Right renal pelvis (tissue), 4 donors: ENCODE data around the gene PARP14. TPM values are rescaled to one million over a fixed set of nuclear protein-coding genes. Genes with fewer than 3 reads are reported as not detected.
"Not testable (repeated sequence)": the region's sequence is repeated elsewhere in the genome, so short reads cannot be mapped to it uniquely, and the experiment has no call there.

ENCODE experiments used
- DNase-seq, 4 donors: peaks; one replicate each; pipeline ENCODE4 v3.0.0-alpha.2; 2013; ENCODE audit warnings: low read depth in 4 of 4, low spot score in 3 of 4, missing footprints in 1 of 4
- polyA plus RNA-seq, 4 donors: library from polyadenylated mRNA; unstranded; fragments of 120-200 nt; gene quantifications; one replicate each; pipeline ENCODE4 v1.2.1, GENCODE V29; 2013; ENCODE audit not compliant: insufficient read length in 4 of 4

Gene PARP14
- polyA plus RNA-seq, 4 donors, result 19.2 to 30.8 (median 23.1) TPM

DNA sequence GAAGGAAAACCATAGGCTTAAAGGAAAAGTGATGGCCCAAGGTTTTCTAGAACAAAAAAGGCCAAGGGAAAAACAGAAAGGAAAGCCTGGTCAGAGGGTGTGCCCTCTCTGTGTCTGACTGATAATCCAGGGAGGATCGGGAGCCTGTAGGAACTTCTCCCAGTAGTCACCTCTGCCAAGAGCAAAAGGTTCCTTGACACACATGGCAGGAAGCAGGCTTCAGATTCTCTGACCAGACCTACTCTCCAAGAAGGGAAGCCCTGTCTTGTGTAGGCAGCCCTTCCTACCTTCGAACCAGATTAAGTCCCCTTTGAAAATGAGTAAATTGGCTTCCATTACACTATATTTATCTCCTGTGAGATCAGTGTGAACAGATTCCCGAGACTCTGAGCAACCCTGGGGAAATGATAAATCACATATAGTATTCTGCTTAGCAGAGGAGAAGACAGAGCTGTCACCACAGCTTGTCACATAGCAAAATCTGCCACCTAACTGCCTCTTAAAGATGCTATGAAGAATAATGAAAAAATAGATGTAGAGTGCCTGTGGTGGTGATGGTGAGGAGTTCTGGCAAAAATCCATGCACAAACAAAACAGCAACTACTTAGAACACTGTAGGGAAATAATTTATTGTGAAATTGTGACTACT lies 38.8 kb downstream of the PARP14 start:
- no peak for DNase-seq

DNA sequence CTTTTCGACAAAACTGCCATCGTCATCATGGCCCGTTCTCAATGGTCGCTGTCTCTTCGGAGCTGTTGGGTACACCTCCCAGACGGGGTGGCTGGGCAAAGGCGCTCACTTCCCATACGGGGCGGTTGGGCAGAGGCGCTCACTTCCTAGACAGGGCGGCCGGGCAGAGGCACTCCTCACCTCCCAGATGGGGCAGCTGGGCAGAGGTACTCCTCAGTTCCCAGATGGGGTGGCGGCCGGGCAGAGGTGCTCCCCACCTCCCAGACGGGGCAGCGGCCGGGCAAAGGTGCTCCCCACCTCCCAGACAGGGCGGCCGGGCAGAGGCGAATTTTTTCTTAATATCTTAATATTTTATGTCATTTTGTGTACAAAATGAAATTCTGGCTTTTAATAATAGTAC lies 44.5 kb downstream of the PARP14 start:
- DNase-seq, result no peak

DNA sequence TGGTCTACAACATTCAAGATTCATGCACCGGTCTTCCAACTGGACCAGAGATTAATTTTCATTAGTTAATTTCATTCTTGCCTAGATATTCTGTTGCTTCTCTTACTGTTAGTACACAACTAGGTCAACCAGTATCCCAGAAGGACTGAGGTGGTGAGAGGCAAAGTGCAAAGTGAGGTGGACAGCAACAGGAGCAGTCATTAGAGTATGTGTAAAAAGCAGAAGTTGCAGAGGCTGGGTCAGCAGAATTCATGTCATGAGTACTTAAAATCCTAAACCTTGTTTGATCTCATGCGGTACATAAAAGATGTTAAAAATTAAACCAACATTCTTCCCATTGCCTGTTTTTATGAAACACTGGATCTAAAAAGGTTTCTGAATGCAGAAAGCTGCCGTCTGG lies 46.7 kb downstream of the PARP14 start:
- DNase-seq, result no peak

DNA sequence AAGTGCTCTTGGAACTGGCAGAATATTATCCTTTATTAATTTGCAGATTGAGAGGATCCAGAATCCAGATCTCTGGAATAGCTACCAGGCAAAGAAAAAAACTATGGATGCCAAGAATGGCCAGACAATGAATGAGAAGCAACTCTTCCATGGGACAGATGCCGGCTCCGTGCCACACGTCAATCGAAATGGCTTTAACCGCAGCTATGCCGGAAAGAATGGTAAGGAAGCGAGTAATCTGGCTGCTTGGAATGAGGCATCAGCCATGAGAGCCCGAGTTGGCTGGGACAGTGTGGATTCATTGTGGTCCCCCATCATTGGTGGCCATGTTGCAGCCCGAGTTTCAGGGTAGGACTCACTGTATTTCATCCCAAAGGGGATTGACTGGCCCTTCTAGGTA lies 47.1 kb downstream of the PARP14 start:
- DNase-seq, result no peak

DNA sequence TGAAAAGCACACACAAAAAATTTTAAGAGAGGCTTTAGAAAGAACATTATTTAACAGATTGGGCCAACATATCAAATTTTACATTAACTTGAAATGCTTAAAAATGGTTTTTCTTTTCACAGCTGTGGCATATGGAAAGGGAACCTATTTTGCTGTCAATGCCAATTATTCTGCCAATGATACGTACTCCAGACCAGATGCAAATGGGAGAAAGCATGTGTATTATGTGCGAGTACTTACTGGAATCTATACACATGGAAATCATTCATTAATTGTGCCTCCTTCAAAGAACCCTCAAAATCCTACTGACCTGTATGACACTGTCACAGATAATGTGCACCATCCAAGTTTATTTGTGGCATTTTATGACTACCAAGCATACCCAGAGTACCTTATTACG lies 47.5 kb downstream of the PARP14 start:
- DNase-seq, result no peak

DNA sequence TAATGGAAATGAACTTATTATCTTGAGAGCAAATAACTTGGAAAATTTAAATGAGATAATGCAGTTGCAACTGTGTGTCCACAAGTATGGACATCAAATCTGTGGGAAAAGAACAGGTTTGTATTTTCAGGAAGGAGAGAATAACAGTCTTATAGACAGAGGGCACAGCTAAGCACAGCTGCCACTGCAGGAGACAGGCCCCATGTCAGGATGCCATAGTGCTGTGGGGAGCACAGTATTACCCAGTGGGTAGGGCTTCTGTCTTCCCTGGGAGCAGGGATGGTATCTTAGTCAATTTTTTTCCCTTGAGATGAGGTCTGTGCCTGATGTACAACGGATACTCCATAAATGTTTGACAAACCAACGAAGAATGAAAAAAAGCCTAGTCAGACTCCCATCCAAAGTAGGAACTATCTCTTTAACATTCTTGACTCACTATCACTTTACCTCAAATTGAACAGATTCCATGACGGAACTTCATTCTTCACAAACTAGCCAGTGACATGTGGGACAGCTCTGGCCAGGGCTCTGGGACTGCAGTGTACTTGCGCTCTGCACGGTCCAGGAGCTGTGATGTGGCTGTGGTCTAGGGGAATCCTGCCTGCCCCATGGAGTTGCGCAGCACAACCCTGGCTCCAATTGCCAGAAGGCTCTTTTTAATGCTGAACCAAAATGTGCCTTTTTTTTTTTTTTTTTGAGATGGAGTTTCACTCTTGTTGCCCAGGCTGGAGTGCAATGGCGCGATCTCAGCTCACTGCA lies 48.3 kb downstream of the PARP14 start:
- DNase-seq, result no peak

DNA sequence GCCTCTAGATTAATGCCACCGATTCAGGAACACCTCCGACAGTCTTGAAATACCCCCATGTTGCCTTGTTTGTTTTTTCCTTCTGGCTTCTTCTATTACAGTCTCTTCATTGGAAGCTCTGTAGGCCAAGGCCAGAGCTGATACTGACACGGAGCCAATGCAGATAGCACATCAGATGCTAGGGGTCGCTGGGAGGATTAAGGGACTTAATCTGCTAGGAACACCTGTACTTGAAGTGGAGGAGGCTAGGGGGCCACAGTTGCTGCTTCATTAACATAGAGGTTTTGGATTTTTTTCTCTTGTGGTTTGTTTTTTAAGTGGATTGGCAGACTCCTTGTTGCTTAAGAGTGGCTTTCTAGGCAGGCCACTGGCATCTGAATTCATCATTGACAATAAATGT lies 49.6 kb downstream of the PARP14 start:
- no peak for DNase-seq

DNA sequence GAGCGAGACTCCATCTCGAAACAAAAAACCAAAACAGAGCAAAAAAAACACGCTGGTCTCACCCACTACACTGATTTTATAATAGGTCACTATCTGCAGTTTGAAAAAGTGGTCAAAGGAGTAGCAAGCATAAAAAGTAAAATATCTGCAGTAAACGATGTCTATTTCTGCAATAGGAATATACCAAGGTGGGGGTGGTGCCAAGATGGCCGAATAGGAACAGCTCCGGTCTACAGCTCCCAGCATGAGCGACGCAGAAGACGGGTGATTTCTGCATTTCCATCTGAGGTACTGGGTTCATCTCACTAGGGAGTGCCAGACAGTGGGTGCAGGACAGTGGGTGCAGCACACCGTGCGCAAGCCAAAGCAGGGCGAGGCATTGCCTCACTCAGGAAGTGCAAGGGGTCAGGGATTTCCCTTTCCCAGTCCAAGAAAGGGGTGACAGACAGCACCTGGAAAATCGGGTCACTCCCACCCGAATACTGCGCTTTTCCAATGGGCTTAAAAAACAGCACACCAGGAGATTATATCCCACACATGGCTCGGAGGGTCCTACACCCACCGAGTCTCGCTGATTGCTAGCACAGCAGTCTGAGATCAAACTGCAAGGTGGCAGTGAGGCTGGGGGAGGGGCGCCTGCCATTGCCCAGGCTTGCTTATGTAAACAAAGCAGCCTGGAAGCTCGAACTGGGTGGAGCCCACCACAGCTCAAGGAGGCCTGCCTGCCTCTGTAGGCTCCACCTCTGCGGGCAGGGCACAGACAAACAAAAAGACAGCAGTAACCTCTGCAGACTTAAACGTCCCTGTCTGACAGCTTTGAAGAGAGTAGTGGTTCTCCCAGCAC lies 52.3 kb downstream of the PARP14 start:
- DNase-seq, result not testable (repeated sequence)

DNA sequence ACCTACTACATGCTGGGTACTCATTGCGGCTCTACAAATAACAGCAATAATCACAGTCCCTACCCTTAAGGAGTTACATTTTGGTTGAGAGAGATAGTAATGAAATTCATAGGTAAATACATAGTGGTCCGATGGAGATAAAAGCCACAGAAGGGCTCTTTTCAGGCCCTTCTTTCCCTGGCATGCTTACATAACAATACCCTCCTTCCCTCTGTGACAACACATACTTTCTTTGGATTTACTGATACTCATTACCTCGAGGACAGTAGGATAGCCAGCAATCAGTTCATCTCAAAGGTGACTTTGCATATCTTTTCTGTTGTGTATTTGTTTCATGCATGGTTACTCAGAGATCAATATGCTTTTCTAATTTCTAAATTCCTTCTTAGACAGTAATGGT lies 58.5 kb downstream of the PARP14 start:
- DNase-seq, result no peak

DNA sequence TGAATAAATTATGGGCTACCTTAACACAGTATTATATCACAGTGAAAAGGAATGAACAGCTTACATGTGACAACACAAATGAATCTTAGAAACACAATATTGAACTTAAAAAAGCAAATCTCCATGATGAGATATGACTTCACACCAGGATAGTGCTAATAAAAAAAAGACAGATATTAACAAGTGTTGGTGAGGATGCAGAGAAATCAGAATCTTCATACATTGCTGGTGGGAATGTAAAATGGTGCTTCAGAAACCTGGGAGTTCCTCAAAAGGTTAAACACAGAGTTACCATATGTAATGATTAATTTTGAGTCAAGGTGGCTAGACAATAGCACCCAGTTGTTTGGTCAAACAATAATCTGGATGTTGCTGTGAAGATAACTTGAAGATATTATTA lies 61.6 kb downstream of the PARP14 start:
- DNase-seq, result no peak

DNA sequence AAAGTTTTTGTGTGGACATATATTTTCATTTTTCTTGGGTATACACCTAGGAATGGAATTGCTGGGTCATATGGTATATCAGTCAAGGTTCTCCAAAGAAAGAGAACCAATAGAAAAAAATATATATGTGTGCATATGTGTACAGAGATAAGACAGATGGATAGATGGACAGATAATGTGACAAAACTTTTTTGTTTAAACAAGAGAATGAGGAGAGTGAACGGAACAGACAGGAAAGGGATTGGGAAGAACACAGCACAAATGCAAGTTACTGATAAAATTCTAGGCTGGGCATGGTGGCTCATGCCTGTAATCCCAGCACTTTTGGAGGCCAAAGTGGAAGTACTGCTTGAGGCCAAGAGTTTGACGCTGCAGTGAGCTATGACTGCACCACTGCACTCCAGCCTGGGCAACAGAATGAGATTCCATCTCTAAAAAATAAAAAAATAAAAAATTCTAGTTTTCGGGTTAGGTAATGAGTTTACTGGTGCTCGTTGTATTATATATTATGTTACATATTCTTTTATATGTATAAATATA lies 63.0 kb downstream of the PARP14 start:
- no peak for DNase-seq

DNA sequence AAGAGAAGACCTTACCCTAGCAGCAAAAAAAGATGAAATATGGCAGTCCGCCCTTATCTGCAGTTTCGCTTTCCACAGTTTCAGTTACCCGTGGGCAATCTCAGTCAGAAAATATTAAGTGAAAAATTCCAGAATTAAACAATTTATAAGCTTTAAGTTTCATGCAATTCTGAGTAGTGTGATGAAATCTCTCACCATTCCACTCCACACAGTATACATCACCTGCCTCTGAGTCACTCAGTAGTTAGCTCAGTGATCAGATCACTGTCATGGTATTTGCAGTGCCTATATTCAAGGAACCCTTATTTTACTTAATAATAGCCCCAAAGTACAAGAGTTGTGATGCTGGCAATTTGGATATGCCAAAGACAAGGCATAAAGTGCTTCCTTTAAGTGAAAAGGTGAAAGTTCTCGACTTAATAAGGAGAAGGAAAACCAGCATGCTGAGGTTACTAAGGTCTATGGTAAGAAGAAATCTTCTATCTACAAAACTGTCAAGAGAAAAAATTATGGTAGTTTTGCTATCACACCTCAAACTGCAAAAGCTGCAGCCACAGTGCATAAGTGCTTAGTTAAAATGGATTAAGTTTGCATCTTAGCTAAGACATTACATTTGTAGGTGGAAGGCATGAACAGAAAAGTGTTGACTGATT lies 64.9 kb downstream of the PARP14 start:
- DNase-seq, result no peak

DNA sequence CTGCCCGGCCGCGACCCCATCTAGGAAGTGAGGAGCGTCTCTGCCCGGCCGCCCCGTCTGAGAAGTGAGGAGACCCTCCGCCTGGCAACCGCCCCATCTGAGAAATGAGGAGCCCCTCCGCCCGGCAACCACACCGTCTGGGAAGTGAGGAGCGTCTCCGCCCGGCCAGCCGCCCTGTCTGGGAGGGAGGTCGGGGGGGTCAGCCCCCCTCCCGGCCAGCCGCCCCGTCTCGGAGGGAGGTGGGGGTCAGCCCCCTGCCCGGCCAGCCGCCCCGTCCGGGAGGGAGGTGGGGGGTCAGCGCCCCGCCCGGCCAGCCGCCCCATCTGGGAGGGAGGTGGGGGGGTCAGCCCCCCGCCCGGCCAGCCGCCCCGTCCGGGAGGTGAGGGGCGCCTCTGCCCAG lies 66.7 kb downstream of the PARP14 start:
- not testable (repeated sequence) for DNase-seq

DNA sequence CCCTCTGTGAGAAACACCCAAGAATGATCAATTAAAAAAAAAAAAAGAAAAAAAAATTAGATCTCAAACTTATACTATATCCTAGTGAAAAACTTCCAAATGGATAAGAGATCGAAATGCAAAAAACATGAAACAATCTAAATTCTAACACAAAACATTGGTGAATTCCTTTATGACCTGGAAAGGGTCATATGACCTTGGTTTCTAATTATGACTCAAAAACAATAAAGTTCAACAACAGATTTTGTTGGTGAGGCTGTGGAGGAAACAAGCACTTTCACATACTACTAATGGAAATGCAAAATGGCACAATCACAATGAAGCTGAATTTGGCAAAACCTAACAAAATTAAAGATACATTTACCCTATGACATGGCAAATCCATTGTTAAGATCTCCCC lies 67.7 kb downstream of the PARP14 start:
- no peak for DNase-seq

DNA sequence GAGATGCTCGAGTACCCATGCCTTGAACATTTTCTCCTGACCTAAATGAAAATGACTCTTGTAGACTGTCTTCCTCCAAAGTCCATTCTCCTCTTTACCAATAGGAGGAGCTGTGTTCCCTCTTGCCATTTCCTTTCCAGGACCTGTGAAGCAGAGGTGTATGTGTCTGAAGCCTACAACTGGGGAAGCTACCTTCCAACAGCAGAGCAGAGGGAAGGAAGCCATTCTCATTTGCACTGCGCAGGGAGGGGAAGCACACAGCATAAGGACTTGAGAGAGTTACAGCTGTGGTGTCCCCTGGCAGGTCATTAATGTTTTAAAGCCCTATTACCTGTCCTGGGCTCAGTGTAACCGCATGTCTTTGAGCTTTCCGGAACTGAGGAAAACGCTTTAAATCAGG lies 74.3 kb downstream of the PARP14 start:
- no peak for DNase-seq

DNA sequence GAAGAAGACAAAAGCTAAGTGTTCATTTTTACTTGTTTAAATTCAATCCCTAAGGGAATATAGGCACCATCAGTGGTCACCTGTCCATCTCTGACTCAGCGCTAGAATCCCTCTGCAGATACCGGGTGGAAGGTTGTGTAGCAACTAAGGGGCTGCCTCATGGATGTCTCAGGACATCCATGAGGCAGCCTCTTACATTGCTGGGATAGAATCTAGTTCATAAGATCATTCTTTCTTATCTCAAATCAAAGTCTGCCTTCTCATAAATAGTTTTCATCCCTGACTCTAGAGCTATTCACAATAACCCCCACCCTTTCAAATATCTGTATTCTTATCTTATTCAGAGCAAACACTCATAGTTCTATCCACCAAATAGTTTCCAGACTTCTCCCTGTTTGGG lies 74.9 kb downstream of the PARP14 start:
- DNase-seq, result no peak

DNA sequence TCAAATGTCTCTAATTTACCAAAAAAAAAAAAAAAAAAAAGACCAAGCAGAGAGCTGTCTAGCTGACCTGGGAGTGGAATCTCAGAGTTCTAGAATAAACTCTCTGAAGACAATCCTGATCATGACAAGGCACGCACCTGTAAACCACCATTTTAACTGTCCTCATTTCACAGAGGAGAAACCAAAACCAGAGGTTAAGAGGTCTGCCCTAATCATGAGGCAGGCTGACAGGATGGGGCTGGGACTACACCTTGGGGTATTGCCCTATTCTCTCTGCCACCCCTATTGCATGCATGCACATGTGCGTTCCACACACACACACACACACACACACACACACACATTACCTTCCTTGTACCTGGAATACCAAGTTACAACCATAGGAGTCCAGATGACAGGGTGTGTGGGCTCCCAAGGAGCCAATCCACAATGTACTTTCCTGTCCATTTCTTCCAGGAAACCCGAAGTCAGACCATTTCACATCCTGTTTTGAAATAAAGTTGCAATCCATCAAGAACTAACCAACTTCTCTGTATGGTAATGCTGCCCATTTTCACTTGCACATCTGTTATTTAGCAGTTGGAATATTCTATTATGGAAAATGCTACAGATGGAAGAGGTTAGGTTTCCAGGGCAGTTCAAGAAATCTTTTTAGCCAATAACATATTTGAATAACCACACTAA lies 78.4 kb downstream of the PARP14 start:
- no peak for DNase-seq

DNA sequence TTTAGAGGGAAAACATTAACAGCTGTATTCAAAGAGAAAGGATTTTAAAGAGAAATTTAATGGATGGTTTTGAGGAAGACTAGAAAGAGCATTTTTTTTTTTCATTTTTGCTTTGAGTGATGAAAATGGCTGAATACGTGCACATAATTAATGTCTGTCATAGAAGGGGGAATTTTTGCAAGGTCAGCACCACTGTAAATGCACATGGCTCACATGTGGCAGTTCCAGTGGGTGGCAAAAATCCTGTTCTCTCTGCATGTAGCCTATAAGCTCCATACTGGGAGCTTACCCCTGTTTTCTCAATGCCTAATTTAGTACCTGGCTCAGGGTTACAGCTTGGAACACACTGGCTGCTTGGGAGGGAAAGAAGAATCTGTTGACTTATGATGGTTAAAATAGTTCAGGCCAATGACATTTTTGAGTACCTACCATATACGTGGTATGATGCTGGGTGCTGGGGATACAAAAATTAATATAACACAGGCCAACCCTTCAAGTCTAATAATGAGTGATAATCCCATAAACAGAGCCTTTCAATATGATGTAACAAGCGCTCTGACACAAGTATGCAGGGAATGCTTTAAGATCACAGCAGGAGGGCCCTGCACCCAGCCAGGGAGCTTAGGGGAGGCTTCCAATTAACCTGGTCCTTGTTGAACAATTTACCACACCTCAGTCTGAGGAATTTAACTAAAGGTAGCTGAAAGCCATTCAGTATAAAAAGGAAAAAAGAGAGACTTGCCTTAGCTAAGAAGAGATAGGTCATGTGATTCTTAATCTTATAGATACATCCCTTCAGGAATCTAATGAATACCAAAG lies 80.0 kb downstream of the PARP14 start:
- no peak for DNase-seq

DNA sequence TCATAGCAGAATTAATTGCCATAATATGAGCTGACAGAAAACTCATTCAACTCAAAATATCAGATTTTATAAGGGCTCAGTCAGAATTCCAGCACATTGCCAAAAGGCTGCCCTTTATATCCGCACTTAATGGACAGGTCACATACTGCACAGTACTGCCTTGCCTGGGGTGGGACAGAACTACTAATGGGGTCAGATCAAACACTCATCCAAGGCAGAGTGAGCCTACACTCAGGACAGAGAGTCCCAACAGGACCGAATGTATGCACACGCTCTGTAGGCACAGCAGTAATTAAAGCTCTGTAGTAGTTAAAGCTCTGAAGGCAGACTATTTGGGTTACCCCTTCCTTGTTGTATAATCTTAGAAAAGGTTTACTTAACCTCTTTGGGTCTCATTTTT lies 85.8 kb downstream of the PARP14 start:
- DNase-seq, result no peak
